Measurements from ENCODE around the gene WRNIP1.

GRCh38 chr6:2800552-2801316 is 35.5 kb downstream of the WRNIP1 start:
- TF ChIP-seq ATF3 (IDR thresholded peaks at IDR 0.05) (no peak), ATF3 (CRISPR knock-in tag; conservative IDR thresholded peaks at IDR 0.05) (no peak), ETV6 (IDR thresholded peaks at IDR 0.05; ENCODE audit: borderline replicate concordance in 1 of 2, low read depth in 2 of 2, low read length in 1 of 2) (no peak), ETV6 (CRISPR knock-in tag; IDR thresholded peaks at IDR 0.05; ENCODE audit: borderline replicate concordance) (no peak), JUN (IDR thresholded peaks at IDR 0.05; ENCODE audit: borderline replicate concordance, low read depth, low read length) (no peak), JUN (CRISPR knock-in tag; IDR thresholded peaks at IDR 0.05; ENCODE audit: borderline replicate concordance) (no peak), ELK1 (CRISPR knock-in tag; IDR thresholded peaks at IDR 0.05) (no peak), TEAD4 (IDR thresholded peaks at IDR 0.05; ENCODE audit: low read length) (no peak), TEAD4 (CRISPR knock-in tag; IDR thresholded peaks at IDR 0.05; ENCODE audit: borderline replicate concordance) (no peak)
